HG03095 (cell line): Measurements from ENCODE around the gene SLC38A5.
"Not testable (repeated sequence)": the region's sequence is repeated elsewhere in the genome, so short reads cannot be mapped to it uniquely, and the experiment has no call there.

Source experiments
- ATAC-seq: cut with Tn5 transposase; IDR thresholded peaks from one replicate; pipeline ENCODE4 v1.9.1; 2021; ENCODE audit warnings: moderate library complexity; ENCODE audit not compliant: unreplicated experiment

Gene SLC38A5

GRCh38 chrX:48470833-48471118 lies 716 bp upstream of the SLC38A5 start:
- ATAC-seq = no peak

- ATAC-seq = no peak
These were observed 1.1 kb downstream of the SLC38A5 start for GRCh38 chrX:48468693-48469691.

- ATAC-seq = no peak
These were observed 1.8 kb downstream of the SLC38A5 start for GRCh38 chrX:48468247-48468671.

DNA sequence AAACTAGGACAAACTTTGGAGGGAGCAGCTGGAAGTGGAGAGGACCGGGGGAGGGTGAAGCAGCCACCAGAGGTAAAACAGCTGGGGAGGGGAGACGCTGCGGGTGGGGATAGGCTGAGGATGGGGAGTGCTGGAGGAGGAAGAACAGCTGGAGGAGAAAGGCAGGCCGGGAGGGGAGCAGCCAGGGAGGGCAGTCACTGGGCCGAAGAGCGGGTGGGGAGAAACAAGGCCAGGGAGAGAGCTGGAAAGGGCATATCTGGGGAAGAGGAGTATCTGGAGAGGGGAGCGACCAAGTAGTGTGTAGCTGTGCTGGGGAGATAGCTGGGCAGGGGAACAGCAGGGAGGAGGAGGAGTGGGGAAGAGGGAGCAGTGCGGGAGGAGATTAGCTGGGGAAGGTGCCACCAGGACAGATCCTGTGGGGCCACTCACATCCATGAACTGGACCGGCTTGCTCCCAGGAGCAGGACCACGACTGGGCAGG lies 2.7 kb downstream of the SLC38A5 start:
- no peak for ATAC-seq

DNA sequence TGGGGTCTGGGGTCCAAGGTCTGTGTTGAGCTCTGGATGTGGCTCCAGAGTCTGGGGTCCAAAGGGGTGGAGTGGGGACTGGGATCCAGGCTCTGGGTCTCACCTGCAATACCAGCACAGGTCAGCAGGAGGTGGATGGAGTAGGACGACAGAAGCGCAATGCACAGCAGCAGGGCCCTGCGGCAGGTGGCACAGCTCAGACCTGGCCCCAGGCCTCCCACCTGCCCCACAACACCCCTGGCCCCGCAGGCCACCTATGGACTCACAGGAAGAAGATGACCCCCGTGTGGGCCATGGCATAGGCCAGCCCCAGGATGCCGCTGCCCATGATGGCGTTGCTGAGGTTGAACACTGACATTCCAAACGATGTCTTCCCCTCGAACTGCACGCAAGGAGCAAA lies 3.4 kb downstream of the SLC38A5 start:
- no peak for ATAC-seq

DNA sequence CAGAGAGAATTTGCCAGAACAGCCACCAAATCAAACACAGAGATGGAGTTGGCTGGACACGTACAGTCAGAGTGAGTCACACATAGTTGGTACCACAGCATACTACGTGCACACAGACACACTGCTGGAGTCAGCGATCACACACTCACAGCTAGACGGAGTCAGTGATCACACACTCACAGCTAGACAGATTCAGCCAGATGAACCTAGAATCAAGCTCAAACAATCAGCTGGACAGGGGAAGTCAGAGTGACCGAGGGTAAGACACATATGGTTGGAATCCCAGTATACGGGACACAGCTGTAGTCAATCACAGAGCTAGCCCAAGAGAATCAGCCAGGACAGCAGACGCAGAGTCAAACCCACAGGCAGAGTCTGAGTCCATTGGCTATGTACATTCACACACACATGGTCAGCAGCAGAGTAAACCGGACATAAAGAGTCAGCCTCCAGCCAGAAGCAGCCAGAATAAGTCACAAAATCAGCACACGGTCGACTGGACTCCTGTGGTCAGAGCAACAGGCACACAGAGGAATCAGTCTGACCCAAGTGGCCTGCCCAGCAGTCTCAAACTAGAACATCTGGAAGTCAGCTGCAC lies 4.6 kb downstream of the SLC38A5 start:
- ATAC-seq = no peak

GRCh38 chrX:48461830-48462229 lies 8.2 kb downstream of the SLC38A5 start:
- no peak for ATAC-seq

DNA sequence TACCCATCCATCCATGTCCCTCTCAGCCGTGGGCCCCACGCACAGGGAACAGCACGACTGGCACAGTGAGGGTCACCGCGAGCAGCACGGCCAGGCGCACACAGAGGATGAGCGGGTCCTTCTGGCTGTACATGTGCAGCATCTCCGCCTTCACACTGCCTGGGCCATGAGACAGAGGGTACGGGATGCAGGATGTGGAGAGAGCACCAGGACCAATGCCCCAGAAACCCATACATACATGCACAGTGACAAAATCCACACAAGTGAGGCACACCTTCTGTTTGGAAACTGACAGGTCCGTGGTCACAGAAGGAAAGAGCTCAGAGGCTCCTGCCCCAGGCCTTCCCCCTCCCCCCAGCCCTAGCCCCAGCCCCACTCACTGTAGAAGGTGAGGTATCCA lies 9.5 kb downstream of the SLC38A5 start:
- ATAC-seq = no peak

DNA sequence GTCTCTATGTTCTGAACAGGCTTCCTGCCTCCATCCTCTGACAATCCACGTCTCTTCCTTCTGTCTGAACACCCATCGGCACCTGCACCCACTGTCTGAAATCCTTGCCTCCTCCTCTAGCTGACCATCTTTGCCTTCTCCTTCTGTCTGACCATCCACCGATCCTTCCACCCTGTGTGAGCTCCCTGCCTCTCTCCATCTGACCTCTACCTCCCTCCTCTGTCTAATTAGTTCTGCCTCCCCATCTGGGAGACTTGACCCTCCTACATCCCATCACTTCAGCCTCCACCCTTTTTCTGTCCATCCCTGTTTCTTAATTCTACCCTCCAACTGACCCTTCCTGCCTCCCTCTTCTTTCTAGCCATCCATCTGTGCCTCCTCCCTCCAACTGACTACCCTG lies 10.0 kb downstream of the SLC38A5 start:
- no peak for ATAC-seq

GRCh38 chrX:48459483-48459882 lies 10.6 kb downstream of the SLC38A5 start:
- no peak for ATAC-seq

- ATAC-seq = no peak
These were observed 11.3 kb downstream of the SLC38A5 start for GRCh38 chrX:48458711-48459110.

- no peak for ATAC-seq
These were observed 13.3 kb downstream of the SLC38A5 start for GRCh38 chrX:48456628-48457331.

DNA sequence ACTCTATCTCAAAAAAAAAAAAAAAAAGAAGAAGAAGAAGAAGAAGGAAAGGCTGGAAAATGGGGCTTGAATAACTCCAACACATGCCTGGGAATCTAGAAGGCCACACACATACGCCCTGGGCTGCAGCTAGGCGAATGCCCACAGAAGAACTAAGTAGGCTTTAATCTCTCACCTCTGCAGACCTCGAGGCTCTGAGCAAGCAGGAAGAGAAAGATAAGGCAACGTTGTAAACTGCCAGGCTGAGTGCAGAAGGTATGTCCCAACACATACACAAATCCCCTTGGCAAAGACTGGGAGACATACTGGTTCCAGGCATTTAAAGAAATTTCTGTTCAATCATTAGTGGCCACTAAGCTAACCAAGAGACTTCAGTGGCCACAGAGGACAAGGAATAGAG lies 18.4 kb downstream of the SLC38A5 start:
- no peak for ATAC-seq

- no peak for ATAC-seq
These were observed 20.0 kb downstream of the SLC38A5 start for GRCh38 chrX:48450076-48450475.

GRCh38 chrX:48447201-48447600 lies 22.9 kb downstream of the SLC38A5 start:
- ATAC-seq = not testable (repeated sequence)

GRCh38 chrX:48433713-48434112 lies 36.3 kb downstream of the SLC38A5 start:
- ATAC-seq = not testable (repeated sequence)

DNA sequence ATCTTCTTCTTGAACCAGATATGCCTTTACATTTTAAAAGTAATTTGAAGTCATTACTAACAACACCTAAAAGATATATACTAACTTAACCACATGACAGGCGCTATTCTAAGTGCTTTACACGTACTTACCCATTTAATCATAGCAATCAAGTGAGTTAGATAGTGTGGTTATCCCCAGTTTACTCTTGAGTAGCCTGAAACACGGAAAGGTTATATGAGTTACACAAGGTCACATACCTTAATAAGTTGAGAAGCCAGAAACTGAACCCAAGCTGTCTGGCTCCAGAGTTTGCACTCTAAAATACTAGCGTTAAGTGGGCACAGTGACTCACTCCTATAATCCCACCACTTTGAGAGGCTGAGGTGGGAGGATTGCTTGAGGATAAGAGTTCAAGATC lies 39.9 kb downstream of the SLC38A5 start:
- ATAC-seq = not testable (repeated sequence)

- ATAC-seq = not testable (repeated sequence)
These were observed 40.5 kb downstream of the SLC38A5 start for GRCh38 chrX:48429606-48430005.

- ATAC-seq = not testable (repeated sequence)
These were observed 42.9 kb downstream of the SLC38A5 start for GRCh38 chrX:48427027-48427716.

GRCh38 chrX:48411860-48412259 lies 58.2 kb downstream of the SLC38A5 start, which contains the start of gene SSX4B:
Gene SSX4B (minus strand): TSS chrX:48411960. CDS start chrX:48411372, 588 bp downstream.
- not testable (repeated sequence) for ATAC-seq
